Measurements from ENCODE around the gene PRPF8. TPM values are rescaled to one million over a fixed set of nuclear protein-coding genes. Genes with fewer than 3 reads are reported as not detected.

The PRPF8 gene
- total RNA-seq, 1 donor from 2014 or later: 96.0 TPM

- Histone ChIP-seq H3K36me3 (ENCODE audit: control insufficient read depth in 3 of 3, insufficient read depth in 3 of 3, low read length in 3 of 3) (peaks cover 5% of the 10 kb centered on the region in 3 donors), H3K4me1 (ENCODE audit: control insufficient read depth in 3 of 3, insufficient read depth in 3 of 3, low read length in 3 of 3) (peaks cover 24 to 45% (median 30%) of the 10 kb centered on the region in 3 donors), H3K9me3 (ENCODE audit: control insufficient read depth in 3 of 3, low read length in 3 of 3) (no peaks in the 10 kb centered on the region), H3K9ac (ENCODE audit: low read depth in 1 of 3, low read length in 3 of 3) (peak within 1 kb of the TSS; percentile 85 to 98 (median 94)), H3K4me3 (ENCODE audit: low read length in 3 of 3) (peak within 1 kb of the TSS; percentile 85 to 96 (median 96)), H3K27ac (ENCODE audit: low read depth, low read length) (peak within 1 kb of the TSS; percentile 93), H3K27me3 (ENCODE audit: control insufficient read depth in 3 of 3, insufficient read depth in 3 of 3, low read length in 3 of 3) (no peaks in the 10 kb centered on the region)
Measured at GRCh38 chr17:1627982-1628855, 56.4 kb downstream of the PRPF8 start, which contains the start of gene SLC43A2. TSS of gene SLC43A2 (minus strand) at chr17:1628834. CDS start at chr17:1627874, 960 bp downstream.

GRCh38 chr17:1627182-1627981 lies 57.3 kb downstream of the PRPF8 start:
- peak overlapping the region; percentile 93 for H3K27ac ChIP-seq (ENCODE audit: low read depth, low read length)
- H3K4me3 ChIP-seq (ENCODE audit: low read length in 3 of 3): peak overlapping the region; percentile 70 to 96 (median 96)
- peak overlapping the region; percentile 85 to 98 (median 94) for H3K9ac ChIP-seq (ENCODE audit: low read depth in 1 of 3, low read length in 3 of 3)
- H3K36me3 ChIP-seq (ENCODE audit: control insufficient read depth in 3 of 3, insufficient read depth in 3 of 3, low read length in 3 of 3): peaks cover 5 to 8% (median 5%) of the 10 kb centered on the region in 3 donors
- no peaks in the 10 kb centered on the region for H3K27me3 ChIP-seq (ENCODE audit: control insufficient read depth in 3 of 3, insufficient read depth in 3 of 3, low read length in 3 of 3)
- peaks cover 24 to 45% (median 30%) of the 10 kb centered on the region in 3 donors for H3K4me1 ChIP-seq (ENCODE audit: control insufficient read depth in 3 of 3, insufficient read depth in 3 of 3, low read length in 3 of 3)
- H3K9me3 ChIP-seq (ENCODE audit: control insufficient read depth in 3 of 3, low read length in 3 of 3): no peaks in the 10 kb centered on the region

DNA sequence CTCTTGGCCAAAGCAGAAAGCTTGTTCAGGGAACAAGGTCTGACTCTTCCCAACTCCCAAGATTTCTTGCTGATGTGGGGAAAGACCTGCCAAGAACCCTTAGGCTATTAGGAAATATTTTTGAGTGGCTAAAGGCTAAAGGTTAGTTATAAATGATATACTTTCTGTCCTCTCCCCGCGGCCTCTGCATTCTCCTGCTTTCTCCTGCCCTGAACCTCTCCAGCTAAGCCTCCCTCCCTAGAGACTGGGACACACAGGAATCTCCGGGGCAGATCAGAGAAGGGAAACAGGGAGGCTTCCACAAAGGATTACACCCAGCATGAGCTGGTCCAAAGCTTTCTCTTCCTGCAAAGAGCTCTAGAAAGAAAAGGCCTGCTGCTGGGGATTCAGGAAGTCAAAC lies 58.3 kb downstream of the PRPF8 start:
- Histone ChIP-seq H3K4me1 (ENCODE audit: control insufficient read depth in 3 of 3, insufficient read depth in 3 of 3, low read length in 3 of 3) (peaks cover 27 to 42% (median 27%) of the 10 kb centered on the region in 3 donors), H3K27ac (ENCODE audit: low read depth, low read length) (peak overlapping the region; percentile 93), H3K36me3 (ENCODE audit: control insufficient read depth in 3 of 3, insufficient read depth in 3 of 3, low read length in 3 of 3) (peaks cover 7 to 14% (median 7%) of the 10 kb centered on the region in 3 donors), H3K9me3 (ENCODE audit: control insufficient read depth in 3 of 3, low read length in 3 of 3) (no peaks in the 10 kb centered on the region), H3K4me3 (ENCODE audit: low read length in 3 of 3) (peak overlapping the region in 1 of 3 donors; percentile 70), H3K9ac (ENCODE audit: low read depth in 1 of 3, low read length in 3 of 3) (peak overlapping the region; percentile 51 to 98 (median 85)), H3K27me3 (ENCODE audit: control insufficient read depth in 3 of 3, insufficient read depth in 3 of 3, low read length in 3 of 3) (no peaks in the 10 kb centered on the region)

DNA sequence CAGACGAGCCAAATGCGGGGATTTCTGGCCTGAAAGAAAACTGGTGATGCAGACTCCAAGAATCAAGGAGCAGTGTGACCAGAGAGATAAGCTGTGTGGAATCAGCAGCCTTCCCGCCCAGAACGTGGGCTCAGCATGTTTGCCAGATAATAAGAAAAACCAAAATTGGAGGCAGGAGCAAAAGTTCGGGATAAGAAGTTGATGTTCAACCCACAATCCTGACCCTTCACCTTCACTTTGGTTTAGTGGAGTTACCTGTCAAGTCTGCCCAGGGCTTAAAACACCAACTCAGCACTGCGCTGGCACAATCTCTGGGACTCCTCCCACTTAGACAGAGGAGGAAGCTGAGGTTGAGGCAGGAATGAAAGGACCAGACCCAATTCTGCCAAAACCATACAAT lies 59.1 kb downstream of the PRPF8 start:
- no peak overlapping the region for H3K9ac ChIP-seq (ENCODE audit: low read depth in 1 of 3, low read length in 3 of 3)
- H3K27ac ChIP-seq (ENCODE audit: low read depth, low read length): no peak overlapping the region
- H3K27me3 ChIP-seq (ENCODE audit: control insufficient read depth in 3 of 3, insufficient read depth in 3 of 3, low read length in 3 of 3): no peaks in the 10 kb centered on the region
- no peak overlapping the region for H3K4me3 ChIP-seq (ENCODE audit: low read length in 3 of 3)
- peaks cover 7 to 15% (median 8%) of the 10 kb centered on the region in 3 donors for H3K36me3 ChIP-seq (ENCODE audit: control insufficient read depth in 3 of 3, insufficient read depth in 3 of 3, low read length in 3 of 3)
- H3K4me1 ChIP-seq (ENCODE audit: control insufficient read depth in 3 of 3, insufficient read depth in 3 of 3, low read length in 3 of 3): peaks cover 27 to 49% (median 33%) of the 10 kb centered on the region in 3 donors
- H3K9me3 ChIP-seq (ENCODE audit: control insufficient read depth in 3 of 3, low read length in 3 of 3): no peaks in the 10 kb centered on the region

- H3K9me3 ChIP-seq (ENCODE audit: control insufficient read depth in 3 of 3, low read length in 3 of 3): no peaks in the 10 kb centered on the region
- H3K27ac ChIP-seq (ENCODE audit: low read depth, low read length): no peak overlapping the region
Measured at GRCh38 chr17:1625053-1625452, 59.6 kb downstream of the PRPF8 start.

DNA sequence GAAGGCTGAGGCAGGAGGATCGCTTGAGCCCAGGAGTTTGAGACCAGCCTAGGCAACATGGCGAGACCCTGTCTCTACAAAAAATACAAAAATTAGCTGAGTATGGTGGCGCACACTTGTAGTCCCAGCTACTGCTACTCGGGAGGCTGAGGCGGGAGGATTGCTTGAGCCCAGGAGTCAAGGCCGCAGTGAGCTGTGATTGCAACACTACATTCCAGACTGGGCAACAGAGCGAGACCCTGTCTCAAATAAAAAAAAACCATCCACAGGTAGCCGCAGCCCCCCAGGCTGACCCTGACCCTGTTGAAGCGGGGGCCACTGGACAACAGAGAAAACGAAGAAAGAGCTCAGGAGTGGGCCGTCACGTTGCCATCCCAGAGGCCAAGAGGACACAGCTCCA lies 60.0 kb downstream of the PRPF8 start:
- Histone ChIP-seq H3K27ac (ENCODE audit: low read depth, low read length) (no peak overlapping the region), H3K4me3 (ENCODE audit: low read length in 3 of 3) (no peak overlapping the region), H3K9me3 (ENCODE audit: control insufficient read depth in 3 of 3, low read length in 3 of 3) (no peaks in the 10 kb centered on the region), H3K36me3 (ENCODE audit: control insufficient read depth in 3 of 3, insufficient read depth in 3 of 3, low read length in 3 of 3) (peaks cover 7 to 15% (median 8%) of the 10 kb centered on the region in 3 donors), H3K9ac (ENCODE audit: low read depth in 1 of 3, low read length in 3 of 3) (no peak overlapping the region), H3K4me1 (ENCODE audit: control insufficient read depth in 3 of 3, insufficient read depth in 3 of 3, low read length in 3 of 3) (peaks cover 24 to 48% (median 30%) of the 10 kb centered on the region in 3 donors), H3K27me3 (ENCODE audit: control insufficient read depth in 3 of 3, insufficient read depth in 3 of 3, low read length in 3 of 3) (no peaks in the 10 kb centered on the region)

More at GRCh38 chr17:1625053-1625452, 59.6 kb downstream of the PRPF8 start:
- Histone ChIP-seq H3K27me3 (ENCODE audit: control insufficient read depth in 3 of 3, insufficient read depth in 3 of 3, low read length in 3 of 3) (no peaks in the 10 kb centered on the region), H3K9ac (ENCODE audit: low read depth in 1 of 3, low read length in 3 of 3) (no peak overlapping the region), H3K4me1 (ENCODE audit: control insufficient read depth in 3 of 3, insufficient read depth in 3 of 3, low read length in 3 of 3) (peaks cover 28 to 49% (median 33%) of the 10 kb centered on the region in 3 donors), H3K36me3 (ENCODE audit: control insufficient read depth in 3 of 3, insufficient read depth in 3 of 3, low read length in 3 of 3) (peaks cover 7 to 15% (median 8%) of the 10 kb centered on the region in 3 donors), H3K4me3 (ENCODE audit: low read length in 3 of 3) (no peak overlapping the region)

DNA sequence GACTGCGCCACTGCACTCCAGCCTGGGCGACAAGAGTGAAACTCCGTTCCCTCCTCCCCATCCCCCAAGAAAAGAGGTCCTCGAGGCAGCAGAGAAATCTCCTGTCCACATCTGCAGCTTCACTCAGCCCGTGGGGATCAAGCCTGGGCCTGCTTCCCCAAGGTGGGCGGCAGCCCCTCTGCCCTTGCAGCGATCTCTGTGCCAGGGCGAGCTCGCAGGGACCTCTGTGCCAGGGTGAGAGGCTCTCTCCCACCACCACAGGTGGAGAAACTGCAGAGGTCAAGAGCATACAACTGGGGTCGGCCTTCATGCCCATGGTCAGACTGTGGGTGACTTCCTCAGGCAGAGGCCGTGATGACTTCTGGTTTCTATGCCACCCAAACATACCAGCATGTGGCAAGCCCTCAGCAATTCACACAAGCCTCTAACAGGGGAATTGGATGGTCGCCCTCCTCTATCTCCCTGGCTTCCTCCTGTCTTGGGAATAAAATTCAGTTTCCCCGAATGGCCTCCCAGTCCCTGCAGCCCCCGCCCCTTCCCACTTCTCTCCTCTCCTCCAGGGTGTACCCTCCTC lies 61.5 kb downstream of the PRPF8 start:
- H3K27ac ChIP-seq (ENCODE audit: low read depth, low read length): no peak overlapping the region

DNA sequence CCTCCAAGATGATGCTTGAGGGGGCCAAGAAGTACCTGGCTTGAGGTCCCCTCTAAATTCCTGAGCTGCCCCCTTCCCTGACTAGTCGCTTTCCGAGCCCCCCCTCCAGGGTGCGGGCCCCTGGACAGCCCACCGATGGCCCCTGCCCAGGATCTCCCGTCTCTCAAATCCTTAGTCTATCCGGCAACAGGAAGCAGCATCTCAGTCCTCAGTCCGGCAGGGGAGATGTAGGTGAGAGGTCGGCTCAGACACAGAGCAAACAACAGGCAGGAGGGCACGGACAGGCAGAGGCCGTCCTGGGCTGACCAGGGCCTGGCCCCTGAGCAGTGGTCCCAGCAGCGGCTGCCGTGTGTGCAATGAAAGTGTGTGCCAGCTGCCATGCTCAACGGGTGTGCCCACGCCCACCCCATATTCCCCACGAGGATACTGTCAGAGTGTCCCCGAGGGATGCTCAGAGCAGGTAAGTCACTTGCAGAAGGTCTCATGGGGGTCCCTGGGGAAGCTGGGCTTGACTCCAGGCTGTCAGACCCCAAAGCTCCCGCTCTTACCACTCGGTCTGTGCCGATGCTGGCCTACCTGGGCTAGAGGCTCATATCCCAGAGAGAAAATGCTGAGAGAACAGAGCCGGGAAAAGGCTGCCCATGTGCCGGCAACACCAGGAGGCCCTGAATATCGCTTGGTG lies 63.3 kb downstream of the PRPF8 start:
- H3K27me3 ChIP-seq (ENCODE audit: control insufficient read depth in 3 of 3, insufficient read depth in 3 of 3, low read length in 3 of 3): no peaks in the 10 kb centered on the region

More for the DNA sequence above, 61.5 kb downstream of the PRPF8 start:
- H3K9ac ChIP-seq (ENCODE audit: low read depth in 1 of 3, low read length in 3 of 3): peak overlapping the region in 1 of 3 donors; percentile 25
- H3K9me3 ChIP-seq (ENCODE audit: control insufficient read depth in 3 of 3, low read length in 3 of 3): no peaks in the 10 kb centered on the region
- H3K4me1 ChIP-seq (ENCODE audit: control insufficient read depth in 3 of 3, insufficient read depth in 3 of 3, low read length in 3 of 3): peaks cover 24 to 45% (median 29%) of the 10 kb centered on the region in 3 donors
- H3K27me3 ChIP-seq (ENCODE audit: control insufficient read depth in 3 of 3, insufficient read depth in 3 of 3, low read length in 3 of 3): no peaks in the 10 kb centered on the region
- H3K36me3 ChIP-seq (ENCODE audit: control insufficient read depth in 3 of 3, insufficient read depth in 3 of 3, low read length in 3 of 3): peaks cover 7 to 15% (median 8%) of the 10 kb centered on the region in 3 donors
- H3K4me3 ChIP-seq (ENCODE audit: low read length in 3 of 3): no peak overlapping the region

DNA sequence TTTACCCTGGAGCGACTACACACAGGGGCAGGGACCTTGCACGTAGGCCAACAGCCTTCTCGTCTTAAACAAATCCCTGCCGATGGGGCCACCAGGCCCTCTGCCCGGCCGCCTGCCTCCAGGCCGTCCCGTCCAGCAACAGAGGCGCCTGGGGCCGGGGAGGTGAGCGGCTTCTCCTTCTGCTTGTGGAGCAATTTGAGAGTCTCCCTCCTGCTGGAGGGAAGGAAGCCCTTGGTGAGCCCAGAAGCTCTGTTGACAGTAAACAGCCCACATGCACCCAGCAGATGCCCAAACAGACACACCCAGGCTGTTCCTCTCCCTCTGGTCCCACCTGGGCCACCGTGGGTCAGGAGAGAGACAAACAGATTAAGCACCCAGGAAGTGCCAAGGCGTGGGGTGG lies 64.2 kb downstream of the PRPF8 start:
- H3K4me1 ChIP-seq (ENCODE audit: control insufficient read depth in 3 of 3, insufficient read depth in 3 of 3, low read length in 3 of 3): peaks cover 13 to 31% (median 13%) of the 10 kb centered on the region in 3 donors
- H3K27me3 ChIP-seq (ENCODE audit: control insufficient read depth in 3 of 3, insufficient read depth in 3 of 3, low read length in 3 of 3): no peaks in the 10 kb centered on the region
- H3K36me3 ChIP-seq (ENCODE audit: control insufficient read depth in 3 of 3, insufficient read depth in 3 of 3, low read length in 3 of 3): peaks cover 7 to 11% (median 11%) of the 10 kb centered on the region in 3 donors
- H3K9me3 ChIP-seq (ENCODE audit: control insufficient read depth in 3 of 3, low read length in 3 of 3): no peaks in the 10 kb centered on the region
- no peak overlapping the region for H3K4me3 ChIP-seq (ENCODE audit: low read length in 3 of 3)
- no peak overlapping the region for H3K9ac ChIP-seq (ENCODE audit: low read depth in 1 of 3, low read length in 3 of 3)
- H3K27ac ChIP-seq (ENCODE audit: low read depth, low read length): no peak overlapping the region

More for the DNA sequence above, 63.3 kb downstream of the PRPF8 start:
- Histone ChIP-seq H3K4me3 (ENCODE audit: low read length in 3 of 3) (no peak overlapping the region), H3K27ac (ENCODE audit: low read depth, low read length) (no peak overlapping the region), H3K9me3 (ENCODE audit: control insufficient read depth in 3 of 3, low read length in 3 of 3) (no peaks in the 10 kb centered on the region), H3K9ac (ENCODE audit: low read depth in 1 of 3, low read length in 3 of 3) (no peak overlapping the region), H3K4me1 (ENCODE audit: control insufficient read depth in 3 of 3, insufficient read depth in 3 of 3, low read length in 3 of 3) (peaks cover 15 to 39% (median 19%) of the 10 kb centered on the region in 3 donors), H3K36me3 (ENCODE audit: control insufficient read depth in 3 of 3, insufficient read depth in 3 of 3, low read length in 3 of 3) (peaks cover 7 to 11% (median 8%) of the 10 kb centered on the region in 3 donors)
